ENCODE data around the gene RC3H2.

RC3H2 gene

DNA sequence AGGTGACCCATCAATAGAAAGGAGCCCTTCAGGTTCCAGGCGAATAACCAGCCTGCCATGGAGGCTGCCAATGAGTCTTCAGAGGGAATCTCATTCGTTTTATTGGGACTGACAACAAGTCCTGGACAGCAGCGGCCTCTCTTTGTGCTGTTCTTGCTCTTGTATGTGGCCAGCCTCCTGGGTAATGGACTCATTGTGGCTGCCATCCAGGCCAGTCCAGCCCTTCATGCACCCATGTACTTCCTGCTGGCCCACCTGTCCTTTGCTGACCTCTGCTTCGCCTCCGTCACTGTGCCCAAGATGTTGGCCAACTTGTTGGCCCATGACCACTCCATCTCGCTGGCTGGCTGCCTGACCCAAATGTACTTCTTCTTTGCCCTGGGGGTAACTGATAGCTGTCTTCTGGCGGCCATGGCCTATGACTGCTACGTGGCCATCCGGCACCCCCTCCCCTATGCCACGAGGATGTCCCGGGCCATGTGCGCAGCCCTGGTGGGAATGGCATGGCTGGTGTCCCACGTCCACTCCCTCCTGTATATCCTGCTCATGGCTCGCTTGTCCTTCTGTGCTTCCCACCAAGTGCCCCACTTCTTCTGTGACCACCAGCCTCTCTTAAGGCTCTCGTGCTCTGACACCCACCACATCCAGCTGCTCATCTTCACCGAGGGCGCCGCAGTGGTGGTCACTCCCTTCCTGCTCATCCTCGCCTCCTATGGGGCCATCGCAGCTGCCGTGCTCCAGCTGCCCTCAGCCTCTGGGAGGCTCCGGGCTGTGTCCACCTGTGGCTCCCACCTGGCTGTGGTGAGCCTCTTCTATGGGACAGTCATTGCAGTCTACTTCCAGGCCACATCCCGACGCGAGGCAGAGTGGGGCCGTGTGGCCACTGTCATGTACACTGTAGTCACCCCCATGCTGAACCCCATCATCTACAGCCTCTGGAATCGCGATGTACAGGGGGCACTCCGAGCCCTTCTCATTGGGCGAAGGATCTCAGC, 104.8 kb downstream of the RC3H2 start, which contains the start of gene OR1K1:
Gene OR1K1 (plus strand): TSS at position 58 of the 995 bp plus-strand sequence. CDS start 0 bp downstream, at position 58.
- no peak for DNase-seq (ENCODE audit: low spot score)

DNA sequence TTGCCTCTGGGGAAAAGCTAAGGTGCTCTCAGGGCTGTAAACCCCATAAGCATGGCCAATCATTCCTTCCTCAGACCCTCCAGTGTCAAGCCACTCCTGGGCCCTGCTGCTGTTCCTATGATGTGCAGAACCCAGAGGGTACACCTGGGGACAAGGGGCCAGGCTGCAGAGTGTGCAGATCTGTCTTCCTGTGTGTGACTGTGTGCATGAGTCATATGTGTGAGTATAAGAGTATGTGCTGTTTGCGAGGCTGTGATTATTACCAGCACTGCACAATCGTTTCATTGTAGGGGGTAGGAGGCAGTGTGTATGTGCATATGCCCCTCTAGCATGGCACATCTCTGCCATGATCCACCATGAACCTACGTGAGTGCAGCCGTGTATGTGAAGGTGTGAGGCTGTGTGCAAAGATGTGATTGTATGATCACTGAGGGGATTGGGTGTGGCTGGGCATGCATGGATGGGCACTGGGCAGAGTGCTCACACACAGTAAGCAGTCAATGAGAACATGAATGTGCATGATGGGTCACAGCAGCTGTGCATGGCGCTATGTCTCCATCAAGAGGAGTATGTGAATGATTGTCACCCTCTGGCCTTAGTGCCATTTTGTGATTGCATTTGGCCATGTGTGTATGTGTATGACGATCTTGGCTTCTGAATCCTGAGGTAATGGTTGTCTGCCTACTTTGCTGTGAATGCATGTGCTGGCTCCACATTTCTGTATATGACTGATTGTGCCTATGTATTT, 107.7 kb downstream of the RC3H2 start:
- DNase-seq (ENCODE audit: low spot score): no peak

Data from HuH-7.5 (cell line).